ENCODE data around the gene SCYL2. TPM values are rescaled to one million over a fixed set of nuclear protein-coding genes. Genes with fewer than 3 reads are reported as not detected.
"Not testable (repeated sequence)": the region's sequence is repeated elsewhere in the genome, so short reads cannot be mapped to it uniquely, and the experiment has no call there.

SCYL2 gene
- total RNA-seq, 4 donors from 2014 or later: 28.9 to 44.9 (median 33.3) TPM

- H3K4me3 ChIP-seq: no peak overlapping the region
- intact Hi-C loops (cut with DNase I; ENCODE audit: low total_unique reads): no loop called here
- DNase-seq: no peak
- no peak for TF ChIP-seq POLR2A (IDR thresholded peaks at IDR 0.05)
- no peak for TF ChIP-seq CTCF (IDR thresholded peaks at IDR 0.05 in 4 of 5, conservative IDR thresholded peaks at IDR 0.05 in 1 of 5)
- ATAC-seq: no peak
- peaks cover 8 to 11% of the 10 kb centered on the region in 2 donors for H3K4me1 ChIP-seq
- H3K36me3 ChIP-seq: no peaks in the 10 kb centered on the region
- no peaks in the 10 kb centered on the region for H3K9me3 ChIP-seq
- H3K27ac ChIP-seq: no peak overlapping the region
- in situ Hi-C loops (cut with MboI; ENCODE audit: low sequenced_read_pairs in 4 of 4): no loop called here
- H3K27me3 ChIP-seq: no peaks in the 10 kb centered on the region
Measured at GRCh38 chr12:100274291-100274690, 7.3 kb downstream of the SCYL2 start.

GRCh38 chr12:100279159-100279558 is 12.2 kb downstream of the SCYL2 start:
- Histone ChIP-seq H3K4me3 (no peak overlapping the region), H3K36me3 (peaks cover 0 to 15% of the 10 kb centered on the region in 2 donors), H3K27me3 (no peaks in the 10 kb centered on the region), H3K27ac (no peak overlapping the region), H3K9me3 (no peaks in the 10 kb centered on the region), H3K4me1 (peaks cover 8 to 9% of the 10 kb centered on the region in 2 donors)
- intact Hi-C loops (cut with DNase I; ENCODE audit: low total_unique reads) (no loop called here), in situ Hi-C loops (cut with MboI; ENCODE audit: low sequenced_read_pairs in 4 of 4) (no loop called here)
- DNase-seq (no peak), ATAC-seq (no peak)
- TF ChIP-seq POLR2A (IDR thresholded peaks at IDR 0.05): no peak
- TF ChIP-seq CTCF (IDR thresholded peaks at IDR 0.05 in 4 of 5, conservative IDR thresholded peaks at IDR 0.05 in 1 of 5): no peak

- Histone ChIP-seq H3K9me3 (no peaks in the 10 kb centered on the region), H3K4me1 (peaks cover 8 to 9% of the 10 kb centered on the region in 2 donors), H3K27ac (no peak overlapping the region), H3K36me3 (peaks cover 0 to 20% of the 10 kb centered on the region in 2 donors), H3K4me3 (no peak overlapping the region), H3K27me3 (no peaks in the 10 kb centered on the region)
- in situ Hi-C loops (cut with MboI; ENCODE audit: low sequenced_read_pairs in 4 of 4): no loop called here
- intact Hi-C loops (cut with DNase I; ENCODE audit: low total_unique reads): no loop called here
- TF ChIP-seq POLR2A (IDR thresholded peaks at IDR 0.05) (no peak), CTCF (IDR thresholded peaks at IDR 0.05 in 4 of 5, conservative IDR thresholded peaks at IDR 0.05 in 1 of 5) (no peak)
- no peak for DNase-seq
- ATAC-seq: no peak
Measured at GRCh38 chr12:100279607-100280244, 12.7 kb downstream of the SCYL2 start.

- Histone ChIP-seq H3K36me3 (peaks cover 0 to 35% of the 10 kb centered on the region in 2 donors), H3K4me1 (peaks cover 9 to 11% of the 10 kb centered on the region in 2 donors)
- in situ Hi-C loops (cut with MboI; ENCODE audit: low sequenced_read_pairs in 4 of 4); DNase-seq; ATAC-seq; H3K4me3 ChIP-seq; H3K27me3 ChIP-seq; H3K27ac ChIP-seq; H3K9me3 ChIP-seq; intact Hi-C loops (cut with DNase I; ENCODE audit: low total_unique reads): not testable (repeated sequence)
Measured at GRCh38 chr12:100284556-100284955, 17.6 kb downstream of the SCYL2 start.

- H3K4me1 ChIP-seq: peaks cover 0 to 6% of the 10 kb centered on the region in 2 donors
- no peaks in the 10 kb centered on the region for H3K27me3 ChIP-seq
- no peaks in the 10 kb centered on the region for H3K9me3 ChIP-seq
- H3K27ac ChIP-seq: no peak overlapping the region
- in situ Hi-C loops (cut with MboI; ENCODE audit: low sequenced_read_pairs in 4 of 4) (no loop called here), intact Hi-C loops (cut with DNase I; ENCODE audit: low total_unique reads) (no loop called here)
- ATAC-seq (peak in 1 of 2 donors; percentile 42), DNase-seq (no peak)
- H3K4me3 ChIP-seq: no peak overlapping the region
- peaks cover 0 to 26% of the 10 kb centered on the region in 2 donors for H3K36me3 ChIP-seq
- TF ChIP-seq POLR2A (IDR thresholded peaks at IDR 0.05): no peak
- no peak for TF ChIP-seq CTCF (IDR thresholded peaks at IDR 0.05 in 4 of 5, conservative IDR thresholded peaks at IDR 0.05 in 1 of 5)
Measured at GRCh38 chr12:100289038-100289437, 22.1 kb downstream of the SCYL2 start.

Measured in gastrocnemius medialis (tissue), 4 donors.